Adrenal gland (tissue), 12 donors: ENCODE measurements around the gene TNFAIP8L3. TPM values are rescaled to one million over a fixed set of nuclear protein-coding genes. Genes with fewer than 3 reads are reported as not detected.

Experiments
- DNase-seq, 7 donors: peaks; one replicate each; pipeline ENCODE4 v3.0.0-alpha.2; 2019 to 2020
- H3K27ac ChIP-seq, 5 donors: fragments of 200-600 bp; sonication (generic) in 4 of 5; 1 replicate in 3 of 5; 2 replicates in 2 of 5; pipeline versions ENCODE4 v1.5.1 to v1.8.0; 2016 to 2020; ENCODE audit warnings: mild to moderate bottlenecking in 1 of 5
- H3K27me3 ChIP-seq: fragments of 200-600 bp; 2 replicates; pipeline ENCODE4 v1.8.0; 2021
- H3K36me3 ChIP-seq, 2 donors: fragments of 200-600 bp; replicated peaks in 1 of 2; 1 replicate in 1 of 2; 2 replicates in 1 of 2; pipeline versions ENCODE4 v1.5.1 to v1.8.0; 2018 to 2022
- H3K4me1 ChIP-seq, 2 donors: fragments of 200-600 bp; replicated peaks in 1 of 2; 1 replicate in 1 of 2; 2 replicates in 1 of 2; pipeline versions ENCODE4 v1.5.1 to v1.8.0; 2018 to 2021
- H3K4me3 ChIP-seq, 4 donors: fragments of 200-600 bp; sonication (generic) in 3 of 4; one replicate each; pipeline ENCODE4 v1.5.1; 2016 to 2018
- H3K9me3 ChIP-seq, 3 donors: fragments of 200-600 bp; sonication (generic) in 1 of 3; replicated peaks in 1 of 3; 1 replicate in 2 of 3; 2 replicates in 1 of 3; pipeline versions ENCODE4 v1.5.1 to v1.8.0; 2016 to 2021
- POLR2A ChIP-seq, 2 donors: fragments of 450-650 bp; IDR thresholded peaks; one replicate each; pipeline ENCODE4 v1.6.1; 2017; ENCODE audit warnings: antibody characterized with exemption in 2 of 2, mild to moderate bottlenecking in 2 of 2, moderate library complexity in 1 of 2
- WGBS, 4 donors: extraction: QIAGEN DNeasy Blood & Tissue Kit in 2 of 4; methylation state at CpG; one replicate each; pipeline versions ENCODE4 v1.1.5 to v1.1.7; 2013 to 2017; 5-methylcytosine and 5-hydroxymethylcytosine counted together
- intact Hi-C, 2 donors: fragments of 100-400 bp; cut with DNase I; formaldehyde crosslinking; loops; one replicate each; pipeline versions ENCODE4 v1.14.1 to v1.15.0; 2022 to 2023
- polyA plus RNA-seq, 3 donors: library from polyadenylated mRNA; stranded (reverse); fragments of 200-250 nt in 2 of 3; fragments of 350-450 nt in 1 of 3; fragmentation: Illumina TruSeq in 1 of 3; extraction: RNeasy Lipid Tissue Mini Kit (QIAGEN cat#74804) in 1 of 3; gene quantifications; one replicate each; pipeline ENCODE4 v1.2.3, GENCODE V29; 2013 to 2014
- total RNA-seq, 9 donors: library from RNA; depleted of rRNA in 4 of 9; stranded (reverse); fragments of >200 nt in 4 of 9; fragments of 120-200 nt in 1 of 9; fragmentation: NEBNext Ultra II Directional in 1 of 9; extraction: Animal tissue kit (Norgen Biotek cat#: 25700) in 1 of 9; gene quantifications; one replicate each; pipeline versions ENCODE4 v1.1.0 to v1.2.4, GENCODE V29; 2013 to 2023
- TF ChIP-seq, protein P1 (sequence below), 6 experiments: fragments of 450-650 bp in 4 of 6; fragments of 200-600 bp in 2 of 6; sonication (generic) in 1 of 6; IDR thresholded peaks; 1 replicate in 5 of 6; 2 replicates in 1 of 6; pipeline versions ENCODE4 v1.5.1 to v1.8.0; 2016 to 2021; ENCODE audit warnings: antibody characterized with exemption in 6 of 6, mild to moderate bottlenecking in 2 of 6, moderate library complexity in 1 of 6
- donor health status: healthy with polysubstance abuse.
- donor health status: Bipolar disorder and iron deficiency.
- donor health status: DM: yes; HTN: yes; CAD: no.
- donor health status: DM: no; HTN: no; CAD: no.
- donor health status: DM: no; HTN: no; CAD: no.
- donor health status: DM: yes; HTN: yes; CAD: no.

The TNFAIP8L3 gene
- total and polyA plus RNA-seq, 12 donors, result 1.1 to 9.5 (median 3.7) TPM

DNA sequence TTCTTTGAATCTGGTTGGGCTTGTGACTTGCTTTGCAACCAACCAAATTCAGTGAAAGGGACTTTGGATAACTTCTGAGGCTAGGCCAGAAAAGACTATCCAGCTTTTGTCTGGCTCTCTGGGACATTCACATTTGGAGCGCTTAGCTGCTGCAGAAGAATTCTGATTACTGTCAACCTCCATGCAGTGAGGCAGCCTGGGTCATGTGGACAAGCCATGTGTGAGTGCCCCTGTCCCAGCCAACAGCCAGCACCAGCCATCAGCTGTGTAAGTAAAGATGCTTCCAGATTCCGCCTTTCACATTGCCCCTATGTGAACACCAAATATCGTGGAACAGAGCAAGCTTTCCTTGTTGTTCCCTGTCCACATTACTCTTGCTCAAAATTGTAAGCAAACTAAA, 12.9 kb upstream of the TNFAIP8L3 start:
- no peaks in the 10 kb centered on the region for H3K27me3 ChIP-seq
- WGBS, 4 donors, result 94 to 97% (median 95%) methylated on average over 3 of the region's 3 CpGs
- no peaks in the 10 kb centered on the region for H3K9me3 ChIP-seq
- H3K4me1 ChIP-seq, result peaks cover 3 to 14% of the 10 kb centered on the region in 2 donors
- TF ChIP-seq, protein P1, sequence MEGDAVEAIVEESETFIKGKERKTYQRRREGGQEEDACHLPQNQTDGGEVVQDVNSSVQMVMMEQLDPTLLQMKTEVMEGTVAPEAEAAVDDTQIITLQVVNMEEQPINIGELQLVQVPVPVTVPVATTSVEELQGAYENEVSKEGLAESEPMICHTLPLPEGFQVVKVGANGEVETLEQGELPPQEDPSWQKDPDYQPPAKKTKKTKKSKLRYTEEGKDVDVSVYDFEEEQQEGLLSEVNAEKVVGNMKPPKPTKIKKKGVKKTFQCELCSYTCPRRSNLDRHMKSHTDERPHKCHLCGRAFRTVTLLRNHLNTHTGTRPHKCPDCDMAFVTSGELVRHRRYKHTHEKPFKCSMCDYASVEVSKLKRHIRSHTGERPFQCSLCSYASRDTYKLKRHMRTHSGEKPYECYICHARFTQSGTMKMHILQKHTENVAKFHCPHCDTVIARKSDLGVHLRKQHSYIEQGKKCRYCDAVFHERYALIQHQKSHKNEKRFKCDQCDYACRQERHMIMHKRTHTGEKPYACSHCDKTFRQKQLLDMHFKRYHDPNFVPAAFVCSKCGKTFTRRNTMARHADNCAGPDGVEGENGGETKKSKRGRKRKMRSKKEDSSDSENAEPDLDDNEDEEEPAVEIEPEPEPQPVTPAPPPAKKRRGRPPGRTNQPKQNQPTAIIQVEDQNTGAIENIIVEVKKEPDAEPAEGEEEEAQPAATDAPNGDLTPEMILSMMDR (IDR thresholded peaks at IDR 0.05), result no peak
- no peak for TF ChIP-seq POLR2A (IDR thresholded peaks at IDR 0.05)
- intact Hi-C loops, result no loop called here
- peak overlapping the region in 1 of 5 donors; percentile 35 for H3K27ac ChIP-seq
- no peak overlapping the region for H3K4me3 ChIP-seq
- DNase-seq, result no peak
- H3K36me3 ChIP-seq, result no peaks in the 10 kb centered on the region

DNA sequence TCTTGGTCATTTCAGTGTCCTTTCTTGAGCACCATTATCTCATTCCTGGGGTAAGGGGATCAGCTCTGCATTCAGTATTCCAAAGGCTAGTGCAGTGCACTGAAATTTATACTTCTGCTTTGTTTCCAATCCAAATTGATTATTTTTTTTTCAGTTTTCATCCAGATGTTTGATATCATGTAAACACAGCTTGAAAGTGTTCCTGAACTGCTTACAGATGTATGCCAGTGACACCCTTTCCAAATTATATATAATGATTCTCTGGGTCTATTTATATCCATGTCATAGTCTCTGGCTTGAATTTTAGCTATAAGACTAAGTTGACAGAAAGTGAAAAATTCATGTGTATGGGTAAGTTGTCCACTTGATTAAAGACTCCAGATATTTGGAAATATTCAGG, 11.8 kb upstream of the TNFAIP8L3 start:
- Histone ChIP-seq H3K27me3 (no peaks in the 10 kb centered on the region), H3K27ac (no peak overlapping the region), H3K9me3 (no peaks in the 10 kb centered on the region), H3K4me1 (peaks cover 3 to 14% of the 10 kb centered on the region in 2 donors), H3K4me3 (no peak overlapping the region), H3K36me3 (no peaks in the 10 kb centered on the region)
- no peak for TF ChIP-seq POLR2A (IDR thresholded peaks at IDR 0.05)
- TF ChIP-seq, protein P1 (IDR thresholded peaks at IDR 0.05), result no peak
- intact Hi-C loops, result no loop called here
- DNase-seq, result no peak

DNA sequence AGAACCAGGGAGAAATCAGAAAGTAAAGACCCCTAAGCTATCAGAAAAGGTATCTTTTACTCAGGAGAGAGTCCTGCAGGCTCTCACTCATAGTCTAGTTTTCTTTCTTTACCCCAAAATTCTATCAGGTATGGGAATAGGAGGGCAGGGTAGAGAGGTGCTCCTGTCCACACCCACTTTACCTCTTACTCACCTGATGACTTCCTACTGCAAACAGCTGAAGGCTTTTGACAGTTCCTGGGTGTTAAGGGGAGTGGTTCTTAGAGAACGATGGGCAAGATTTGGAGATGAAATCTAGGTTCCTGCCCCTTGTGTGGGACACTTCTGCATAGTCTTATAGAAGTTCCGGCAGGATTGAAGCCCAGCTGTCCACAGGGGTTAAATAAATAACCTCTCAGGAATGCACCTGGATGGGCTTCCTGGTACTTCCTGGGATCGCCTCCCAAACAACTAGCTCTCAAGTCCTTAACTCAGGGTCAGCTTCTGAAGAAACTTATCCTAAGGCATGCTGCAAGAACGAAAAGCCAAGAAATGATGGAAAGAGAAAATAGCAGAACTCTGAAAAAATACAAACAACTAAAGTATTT, 10.8 kb upstream of the TNFAIP8L3 start:
- Histone ChIP-seq H3K4me3 (no peak overlapping the region), H3K9me3 (no peaks in the 10 kb centered on the region), H3K27me3 (peaks cover 6% of the 10 kb centered on the region), H3K4me1 (peaks cover 3 to 14% of the 10 kb centered on the region in 2 donors), H3K36me3 (no peaks in the 10 kb centered on the region), H3K27ac (no peak overlapping the region)
- no peak for DNase-seq
- no peak for TF ChIP-seq POLR2A (IDR thresholded peaks at IDR 0.05)
- TF ChIP-seq, protein P1 (IDR thresholded peaks at IDR 0.05), result no peak
- 64 to 80% (median 75%) methylated on average over 4 of the region's 4 CpGs for WGBS, 4 donors
- intact Hi-C loops, result no loop called here

DNA sequence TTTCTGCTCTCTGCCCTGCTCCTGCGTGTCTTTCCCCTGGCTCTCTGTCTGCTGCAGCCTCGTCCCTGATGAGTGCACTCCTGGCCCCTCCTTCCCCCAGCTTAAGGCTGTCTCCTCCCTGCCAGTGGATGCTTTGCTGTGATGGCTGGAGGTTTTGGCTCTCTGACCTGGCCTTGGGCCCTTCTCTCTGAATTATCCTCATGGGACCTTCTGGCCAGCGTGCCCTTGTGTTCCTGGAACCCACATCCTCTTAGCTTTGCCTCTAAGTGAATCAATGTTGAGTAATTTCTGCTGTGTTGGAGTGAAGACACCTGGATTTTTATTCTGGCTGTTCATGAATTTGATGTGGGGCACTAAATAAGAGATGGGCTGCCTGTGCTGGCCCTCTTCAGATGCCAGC, 9.8 kb upstream of the TNFAIP8L3 start:
- Histone ChIP-seq H3K27ac (peak overlapping the region in 3 of 5 donors; percentile 14 to 81 (median 56)), H3K9me3 (no peaks in the 10 kb centered on the region), H3K27me3 (peaks cover 6% of the 10 kb centered on the region), H3K4me1 (peaks cover 3 to 14% of the 10 kb centered on the region in 2 donors), H3K4me3 (no peak overlapping the region), H3K36me3 (no peaks in the 10 kb centered on the region)
- TF ChIP-seq, protein P1 (IDR thresholded peaks at IDR 0.05), result no peak
- TF ChIP-seq POLR2A (IDR thresholded peaks at IDR 0.05), result no peak
- intact Hi-C loops, result no loop called here
- 19 to 35% (median 22%) methylated on average over 3 of the region's 3 CpGs for WGBS, 4 donors
- peak; percentile 31 to 82 (median 65) for DNase-seq
